Measurements from ENCODE around the gene HDAC4. TPM values are rescaled to one million over a fixed set of nuclear protein-coding genes. Genes with fewer than 3 reads are reported as not detected.
"Not testable (repeated sequence)": the region's sequence is repeated elsewhere in the genome, so short reads cannot be mapped to it uniquely, and the experiment has no call there.

The HDAC4 gene
- total RNA-seq, 2 experiments from 2014 or later = 64.8 to 67.4 TPM

- Mint-ChIP-seq H3K9me3 (no peaks in the 10 kb centered on the region), H3K36me3 (ENCODE audit: low read depth) (peaks cover 19% of the 10 kb centered on the region), H3K4me3 (no peak overlapping the region), H3K27ac (no peak overlapping the region), H3K4me1 (no peaks in the 10 kb centered on the region), H3K27me3 (no peaks in the 10 kb centered on the region)
- POLR2A ChIA-PET = no interaction called here
- CTCF ChIA-PET = no interaction called here
- no peak for DNase-seq
Measured at GRCh38 chr2:239072786-239073185, 328.0 kb downstream of the HDAC4 start.

- no peaks in the 10 kb centered on the region for H3K9me3 Mint-ChIP-seq
- H3K4me3 Mint-ChIP-seq = no peak overlapping the region
- peaks cover 26% of the 10 kb centered on the region for H3K36me3 Mint-ChIP-seq (ENCODE audit: low read depth)
- no peak for DNase-seq
- no peak overlapping the region for H3K27ac Mint-ChIP-seq
- CTCF ChIA-PET = interaction anchor here (0.7 kb wide), 1 partner anchor 194 kb away, joined by 4 read pairs; no protein-coding TSS in a partner anchor
- no peaks in the 10 kb centered on the region for H3K4me1 Mint-ChIP-seq
- POLR2A ChIA-PET = no interaction called here
- H3K27me3 Mint-ChIP-seq = no peaks in the 10 kb centered on the region
Measured at GRCh38 chr2:239070466-239070865, 330.4 kb downstream of the HDAC4 start.

- DNase-seq = not testable (repeated sequence)
Measured at GRCh38 chr2:239069362-239070333, 331.2 kb downstream of the HDAC4 start.

GRCh38 chr2:239068411-239068810, 332.4 kb downstream of the HDAC4 start:
- ChIA-PET CTCF (no interaction called here), POLR2A (no interaction called here)
- no peaks in the 10 kb centered on the region for H3K9me3 Mint-ChIP-seq
- no peak overlapping the region for H3K27ac Mint-ChIP-seq
- H3K4me1 Mint-ChIP-seq = no peaks in the 10 kb centered on the region
- H3K27me3 Mint-ChIP-seq = no peaks in the 10 kb centered on the region
- DNase-seq = no peak
- H3K4me3 Mint-ChIP-seq = no peak overlapping the region
- peaks cover 28% of the 10 kb centered on the region for H3K36me3 Mint-ChIP-seq (ENCODE audit: low read depth)

More at GRCh38 chr2:239069362-239070333, 331.2 kb downstream of the HDAC4 start:
- H3K27me3 Mint-ChIP-seq, H3K9me3 Mint-ChIP-seq, H3K4me3 Mint-ChIP-seq, POLR2A ChIA-PET, H3K4me1 Mint-ChIP-seq, H3K27ac Mint-ChIP-seq: not testable (repeated sequence)
- CTCF ChIA-PET = interaction anchor here (0.7 kb wide), 1 partner anchor 195 kb away, joined by 4 read pairs; no protein-coding TSS in a partner anchor
- H3K36me3 Mint-ChIP-seq (ENCODE audit: low read depth) = peaks cover 30% of the 10 kb centered on the region

GRCh38 chr2:239067196-239067865, 333.5 kb downstream of the HDAC4 start:
- Mint-ChIP-seq H3K27me3 (no peaks in the 10 kb centered on the region), H3K4me1 (no peaks in the 10 kb centered on the region), H3K36me3 (ENCODE audit: low read depth) (peaks cover 22% of the 10 kb centered on the region), H3K27ac (no peak overlapping the region), H3K4me3 (no peak overlapping the region), H3K9me3 (no peaks in the 10 kb centered on the region)
- DNase-seq = no peak
- POLR2A ChIA-PET = no interaction called here
- CTCF ChIA-PET = no interaction called here

GRCh38 chr2:239066597-239066996, 334.2 kb downstream of the HDAC4 start:
- Mint-ChIP-seq H3K36me3 (ENCODE audit: low read depth) (peaks cover 15% of the 10 kb centered on the region), H3K4me3 (no peak overlapping the region), H3K9me3 (no peaks in the 10 kb centered on the region), H3K4me1 (no peaks in the 10 kb centered on the region), H3K27me3 (no peaks in the 10 kb centered on the region), H3K27ac (no peak overlapping the region)
- POLR2A ChIA-PET = no interaction called here
- DNase-seq = no peak
- CTCF ChIA-PET = no interaction called here

- CTCF ChIA-PET = no interaction called here
- H3K4me1 Mint-ChIP-seq = no peaks in the 10 kb centered on the region
- H3K27ac Mint-ChIP-seq = no peak overlapping the region
- peaks cover 16% of the 10 kb centered on the region for H3K36me3 Mint-ChIP-seq (ENCODE audit: low read depth)
- no peak for DNase-seq
- no peaks in the 10 kb centered on the region for H3K9me3 Mint-ChIP-seq
- no peak overlapping the region for H3K4me3 Mint-ChIP-seq
- POLR2A ChIA-PET = interaction anchor here (1.5 kb wide), 1 partner anchor 10 kb away, joined by 3 read pairs; no protein-coding TSS in a partner anchor
- no peaks in the 10 kb centered on the region for H3K27me3 Mint-ChIP-seq
Measured at GRCh38 chr2:239065962-239066361, 334.9 kb downstream of the HDAC4 start.

- DNase-seq = no peak
- H3K9me3 Mint-ChIP-seq = no peaks in the 10 kb centered on the region
- ChIA-PET POLR2A (interaction anchor here (1.5 kb wide), 1 partner anchor 11 kb away, joined by 3 read pairs; no protein-coding TSS in a partner anchor), CTCF (no interaction called here)
- no peak overlapping the region for H3K27ac Mint-ChIP-seq
- peaks cover 17% of the 10 kb centered on the region for H3K36me3 Mint-ChIP-seq (ENCODE audit: low read depth)
- H3K4me3 Mint-ChIP-seq = no peak overlapping the region
- no peaks in the 10 kb centered on the region for H3K27me3 Mint-ChIP-seq
- no peaks in the 10 kb centered on the region for H3K4me1 Mint-ChIP-seq
Measured at GRCh38 chr2:239065537-239065936, 335.3 kb downstream of the HDAC4 start.

- Mint-ChIP-seq H3K4me3 (no peak overlapping the region), H3K27ac (no peak overlapping the region), H3K36me3 (ENCODE audit: low read depth) (peaks cover 17% of the 10 kb centered on the region), H3K9me3 (no peaks in the 10 kb centered on the region), H3K27me3 (no peaks in the 10 kb centered on the region), H3K4me1 (no peaks in the 10 kb centered on the region)
- POLR2A ChIA-PET = interaction anchor here (1.5 kb wide), 1 partner anchor 11 kb away, joined by 3 read pairs; no protein-coding TSS in a partner anchor
- DNase-seq = no peak
- CTCF ChIA-PET = no interaction called here
Measured at GRCh38 chr2:239064891-239065290, 335.9 kb downstream of the HDAC4 start.

- H3K27ac Mint-ChIP-seq = no peak overlapping the region
- ChIA-PET POLR2A (no interaction called here), CTCF (no interaction called here)
- peaks cover 17% of the 10 kb centered on the region for H3K36me3 Mint-ChIP-seq (ENCODE audit: low read depth)
- no peaks in the 10 kb centered on the region for H3K27me3 Mint-ChIP-seq
- H3K4me3 Mint-ChIP-seq = no peak overlapping the region
- no peaks in the 10 kb centered on the region for H3K9me3 Mint-ChIP-seq
- DNase-seq = no peak
- no peaks in the 10 kb centered on the region for H3K4me1 Mint-ChIP-seq
Measured at GRCh38 chr2:239064253-239064652, 336.6 kb downstream of the HDAC4 start.

GRCh38 chr2:239062743-239063142, 338.1 kb downstream of the HDAC4 start:
- no peak overlapping the region for H3K4me3 Mint-ChIP-seq
- no peaks in the 10 kb centered on the region for H3K27me3 Mint-ChIP-seq
- no peaks in the 10 kb centered on the region for H3K9me3 Mint-ChIP-seq
- peaks cover 17% of the 10 kb centered on the region for H3K36me3 Mint-ChIP-seq (ENCODE audit: low read depth)
- no peak overlapping the region for H3K27ac Mint-ChIP-seq
- ChIA-PET POLR2A (no interaction called here), CTCF (no interaction called here)
- no peaks in the 10 kb centered on the region for H3K4me1 Mint-ChIP-seq
- no peak for DNase-seq

GRCh38 chr2:239061824-239062570, 338.8 kb downstream of the HDAC4 start:
- POLR2A ChIA-PET = no interaction called here
- no peak for DNase-seq
- no peak overlapping the region for H3K4me3 Mint-ChIP-seq
- peaks cover 17% of the 10 kb centered on the region for H3K36me3 Mint-ChIP-seq (ENCODE audit: low read depth)
- no peaks in the 10 kb centered on the region for H3K9me3 Mint-ChIP-seq
- CTCF ChIA-PET = no interaction called here
- H3K4me1 Mint-ChIP-seq = no peaks in the 10 kb centered on the region
- no peaks in the 10 kb centered on the region for H3K27me3 Mint-ChIP-seq
- no peak overlapping the region for H3K27ac Mint-ChIP-seq

- Mint-ChIP-seq H3K4me3 (no peak overlapping the region), H3K9me3 (no peaks in the 10 kb centered on the region), H3K36me3 (ENCODE audit: low read depth) (peaks cover 12% of the 10 kb centered on the region), H3K27me3 (no peaks in the 10 kb centered on the region), H3K27ac (no peak overlapping the region), H3K4me1 (no peaks in the 10 kb centered on the region)
- POLR2A ChIA-PET = no interaction called here
- CTCF ChIA-PET = no interaction called here
- DNase-seq = no peak
Measured at GRCh38 chr2:239061121-239061666, 339.6 kb downstream of the HDAC4 start.
